ENCODE results near the gene RIPOR3. TPM values are rescaled to one million over a fixed set of nuclear protein-coding genes. Genes with fewer than 3 reads are reported as not detected.

RIPOR3 gene
- total RNA-seq, 2 experiments from 2014 or later: 0.53 TPM; not detected in 1

GRCh38 chr20:50595433-50595895 is 95.9 kb downstream of the RIPOR3 start:
- Histone ChIP-seq H3K4me1 (ENCODE audit: insufficient read depth, low read length, poor library complexity, severe bottlenecking) (peaks cover 15% of the 10 kb centered on the region), H4K20me1 (ENCODE audit: insufficient read depth, low read length) (no peaks in the 10 kb centered on the region), H3K27ac (ENCODE audit: low read depth, low read length, poor library complexity, severe bottlenecking) (no peak overlapping the region), H3K9me2 (ENCODE audit: insufficient read depth, low read length) (no peaks in the 10 kb centered on the region), H3K36me3 (ENCODE audit: insufficient read depth, low read length) (no peaks in the 10 kb centered on the region), H3K4me2 (ENCODE audit: low read length) (no peak overlapping the region), H3K79me2 (ENCODE audit: insufficient read depth, low read depth, low read length) (no peaks in the 10 kb centered on the region), H2AFZ (ENCODE audit: low read length) (no peak overlapping the region), H3K4me3 (ENCODE audit: low read depth, low read length, poor library complexity, severe bottlenecking) (no peak overlapping the region), H3K9me3 (ENCODE audit: low read length) (no peaks in the 10 kb centered on the region)
- ChIA-PET CTCF (ENCODE audit: unreplicated experiment) (no interaction called here), POLR2A (no interaction called here)
- peak; percentile 35 for DNase-seq (ENCODE audit: low spot score)
- TF ChIP-seq EZH2phosphoT487 (IDR thresholded peaks at IDR 0.05; ENCODE audit: borderline replicate concordance, low read depth, low read length): no peak
- TF ChIP-seq CTCF (conservative IDR thresholded peaks at IDR 0.05; ENCODE audit: low read length): no peak
- BruUV-seq (replicated peaks): no TSS peak
- intact Hi-C loops (cut with micrococcal nuclease; ENCODE audit: unreplicated experiment): no loop called here

- BruUV-seq (replicated peaks): no TSS peak
- CTCF ChIA-PET (ENCODE audit: unreplicated experiment): interaction anchor here (0.6 kb wide), 1 partner anchor 10 kb away, joined by 3 read pairs; no protein-coding TSS in a partner anchor
- Histone ChIP-seq H3K4me2 (ENCODE audit: low read length) (no peak overlapping the region), H3K9me3 (ENCODE audit: low read length) (no peaks in the 10 kb centered on the region), H3K9me2 (ENCODE audit: insufficient read depth, low read length) (no peaks in the 10 kb centered on the region), H3K79me2 (ENCODE audit: insufficient read depth, low read depth, low read length) (no peaks in the 10 kb centered on the region), H3K36me3 (ENCODE audit: insufficient read depth, low read length) (no peaks in the 10 kb centered on the region), H2AFZ (ENCODE audit: low read length) (no peak overlapping the region), H4K20me1 (ENCODE audit: insufficient read depth, low read length) (no peaks in the 10 kb centered on the region), H3K4me3 (ENCODE audit: low read depth, low read length, poor library complexity, severe bottlenecking) (no peak overlapping the region), H3K27ac (ENCODE audit: low read depth, low read length, poor library complexity, severe bottlenecking) (no peak overlapping the region), H3K4me1 (ENCODE audit: insufficient read depth, low read length, poor library complexity, severe bottlenecking) (peaks cover 15% of the 10 kb centered on the region)
- no peak for TF ChIP-seq EZH2phosphoT487 (IDR thresholded peaks at IDR 0.05; ENCODE audit: borderline replicate concordance, low read depth, low read length)
- 0 out of 2 replicates have a peak, but pooled peaks have one; percentile 16 for TF ChIP-seq CTCF (conservative IDR thresholded peaks at IDR 0.05; ENCODE audit: low read length)
- DNase-seq (ENCODE audit: low spot score): peak; percentile 48
- POLR2A ChIA-PET: interaction anchor here (0.6 kb wide), 1 partner anchor 491 kb away, joined by 4 read pairs; no protein-coding TSS in a partner anchor
- intact Hi-C loops (cut with micrococcal nuclease; ENCODE audit: unreplicated experiment): no loop called here
Observed at GRCh38 chr20:50594591-50595432, 96.5 kb downstream of the RIPOR3 start.

- DNase-seq (ENCODE audit: low spot score): no peak
- Histone ChIP-seq H3K9me2 (ENCODE audit: insufficient read depth, low read length) (no peaks in the 10 kb centered on the region), H3K9me3 (ENCODE audit: low read length) (no peaks in the 10 kb centered on the region), H3K4me3 (ENCODE audit: low read depth, low read length, poor library complexity, severe bottlenecking) (no peak overlapping the region), H3K4me1 (ENCODE audit: insufficient read depth, low read length, poor library complexity, severe bottlenecking) (peaks cover 15% of the 10 kb centered on the region), H3K79me2 (ENCODE audit: insufficient read depth, low read depth, low read length) (no peaks in the 10 kb centered on the region), H3K27ac (ENCODE audit: low read depth, low read length, poor library complexity, severe bottlenecking) (no peak overlapping the region), H4K20me1 (ENCODE audit: insufficient read depth, low read length) (no peaks in the 10 kb centered on the region), H2AFZ (ENCODE audit: low read length) (no peak overlapping the region), H3K4me2 (ENCODE audit: low read length) (no peak overlapping the region), H3K36me3 (ENCODE audit: insufficient read depth, low read length) (no peaks in the 10 kb centered on the region)
- no TSS peak for BruUV-seq (replicated peaks)
- POLR2A ChIA-PET: interaction anchor here (0.6 kb wide), 1 partner anchor 491 kb away, joined by 4 read pairs; no protein-coding TSS in a partner anchor
- TF ChIP-seq CTCF (conservative IDR thresholded peaks at IDR 0.05; ENCODE audit: low read length) (no peak), EZH2phosphoT487 (IDR thresholded peaks at IDR 0.05; ENCODE audit: borderline replicate concordance, low read depth, low read length) (no peak)
- CTCF ChIA-PET (ENCODE audit: unreplicated experiment): no interaction called here
- intact Hi-C loops (cut with micrococcal nuclease; ENCODE audit: unreplicated experiment): no loop called here
Observed at GRCh38 chr20:50594231-50594590, 97.1 kb downstream of the RIPOR3 start.

Measured in OCI-LY7 (cell line).